ENCODE results near the gene HES4.
"Not testable (repeated sequence)": the region's sequence is repeated elsewhere in the genome, so short reads cannot be mapped to it uniquely, and the experiment has no call there.

The HES4 gene

DNA sequence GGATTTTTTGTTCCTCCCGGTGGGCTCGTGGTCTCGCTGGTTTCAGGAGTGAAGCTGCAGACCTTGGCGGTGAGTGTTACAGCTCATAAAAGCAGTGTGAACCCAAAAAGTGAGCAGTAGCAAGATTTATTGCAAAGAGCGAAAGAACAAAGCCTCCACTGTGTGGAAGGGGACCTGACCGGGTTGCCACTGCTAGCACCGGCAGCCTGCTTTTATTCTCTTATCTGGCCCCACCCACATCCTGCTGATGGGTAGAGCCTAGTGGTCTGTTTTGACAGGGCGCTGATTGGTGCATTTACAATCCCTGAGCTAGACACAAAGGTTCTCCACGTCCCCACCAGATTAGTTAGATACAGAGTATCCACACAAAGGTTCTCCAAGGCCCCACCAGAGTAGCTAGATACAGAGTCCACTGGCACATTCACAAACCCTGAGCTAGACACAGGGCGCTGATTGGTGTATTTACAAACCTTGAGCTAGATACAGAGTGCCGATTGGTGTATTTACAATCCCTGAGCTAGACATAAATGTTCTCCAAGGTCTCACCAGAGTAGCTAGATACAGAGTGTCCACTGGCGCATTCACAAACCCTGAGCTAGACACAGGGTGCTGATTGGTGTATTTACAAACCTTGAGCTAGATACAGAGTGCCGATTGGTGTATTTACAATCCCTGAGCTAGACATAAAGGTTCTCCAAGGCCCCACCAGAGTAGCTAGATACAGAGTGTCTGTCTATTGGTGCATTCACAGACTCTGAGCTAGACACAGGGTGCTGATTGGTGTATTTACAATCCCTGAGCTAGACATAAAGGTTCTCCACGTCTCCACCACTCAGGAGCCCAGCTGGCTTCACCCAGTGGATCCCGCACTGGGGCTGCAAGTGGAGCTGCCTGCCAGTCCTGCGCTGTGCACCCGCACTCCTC lies 17.8 kb upstream of the HES4 start:
- DNase-seq (ENCODE audit: low spot score): not testable (repeated sequence)

DNA sequence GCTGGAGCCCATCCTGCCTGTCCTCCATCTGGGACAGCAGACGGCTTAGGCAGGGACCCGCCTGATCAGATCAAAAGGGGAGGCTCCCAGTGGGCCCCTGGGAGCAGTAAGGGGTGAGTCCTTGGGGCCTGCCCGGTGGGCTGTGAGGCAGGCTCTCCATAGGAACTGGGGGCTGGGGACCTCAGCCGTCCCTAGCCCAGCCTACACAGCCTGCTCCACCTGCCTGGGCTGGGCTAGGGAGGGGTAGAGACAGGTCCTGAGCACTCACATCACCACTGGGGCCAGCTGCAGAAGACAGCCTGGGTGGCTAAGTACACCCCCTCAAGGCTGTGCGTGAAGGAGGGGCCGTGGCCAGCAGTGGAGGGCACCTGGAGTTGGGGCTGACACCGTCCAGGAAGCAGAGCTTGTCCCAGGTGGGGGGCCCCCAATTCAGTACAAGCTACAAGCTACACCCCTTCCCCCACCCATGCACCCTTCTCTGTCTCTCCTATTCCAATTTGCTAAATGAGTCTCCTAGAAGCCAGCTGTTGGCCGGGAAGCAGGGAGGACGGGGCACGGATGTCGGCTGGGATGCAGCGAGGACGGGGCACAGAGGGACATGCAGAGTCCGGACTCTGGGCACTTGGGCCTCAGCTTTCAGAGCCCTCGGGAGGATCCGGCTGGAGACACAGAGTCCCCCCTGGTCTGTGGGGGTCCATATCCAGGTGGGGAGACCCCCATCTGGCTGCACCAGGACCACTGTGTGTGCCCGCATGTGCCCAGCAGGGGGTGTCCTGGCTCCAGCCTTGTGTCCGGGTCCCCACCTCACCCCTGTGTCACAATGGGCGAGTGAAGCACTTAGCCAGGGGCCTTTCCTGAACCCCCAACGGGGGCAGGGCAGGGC lies 15.1 kb upstream of the HES4 start:
- peak; percentile 55 for DNase-seq (ENCODE audit: low spot score)

DNA sequence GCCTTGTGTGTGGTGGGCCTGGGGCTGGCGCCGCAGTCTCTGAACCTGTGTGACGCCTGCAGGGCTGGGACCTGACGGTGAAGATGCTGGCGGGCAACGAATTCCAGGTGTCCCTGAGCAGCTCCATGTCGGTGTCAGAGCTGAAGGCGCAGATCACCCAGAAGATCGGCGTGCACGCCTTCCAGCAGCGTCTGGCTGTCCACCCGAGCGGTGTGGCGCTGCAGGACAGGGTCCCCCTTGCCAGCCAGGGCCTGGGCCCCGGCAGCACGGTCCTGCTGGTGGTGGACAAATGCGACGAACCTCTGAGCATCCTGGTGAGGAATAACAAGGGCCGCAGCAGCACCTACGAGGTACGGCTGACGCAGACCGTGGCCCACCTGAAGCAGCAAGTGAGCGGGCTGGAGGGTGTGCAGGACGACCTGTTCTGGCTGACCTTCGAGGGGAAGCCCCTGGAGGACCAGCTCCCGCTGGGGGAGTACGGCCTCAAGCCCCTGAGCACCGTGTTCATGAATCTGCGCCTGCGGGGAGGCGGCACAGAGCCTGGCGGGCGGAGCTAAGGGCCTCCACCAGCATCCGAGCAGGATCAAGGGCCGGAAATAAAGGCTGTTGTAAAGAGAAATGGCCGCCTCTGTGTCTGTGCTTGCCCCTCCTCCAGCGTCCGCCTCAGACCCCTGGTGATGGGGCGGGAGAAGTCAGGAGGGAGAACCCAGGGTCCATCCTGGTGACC lies 14.2 kb upstream of the HES4 start:
- DNase-seq (ENCODE audit: low spot score): no peak

DNA sequence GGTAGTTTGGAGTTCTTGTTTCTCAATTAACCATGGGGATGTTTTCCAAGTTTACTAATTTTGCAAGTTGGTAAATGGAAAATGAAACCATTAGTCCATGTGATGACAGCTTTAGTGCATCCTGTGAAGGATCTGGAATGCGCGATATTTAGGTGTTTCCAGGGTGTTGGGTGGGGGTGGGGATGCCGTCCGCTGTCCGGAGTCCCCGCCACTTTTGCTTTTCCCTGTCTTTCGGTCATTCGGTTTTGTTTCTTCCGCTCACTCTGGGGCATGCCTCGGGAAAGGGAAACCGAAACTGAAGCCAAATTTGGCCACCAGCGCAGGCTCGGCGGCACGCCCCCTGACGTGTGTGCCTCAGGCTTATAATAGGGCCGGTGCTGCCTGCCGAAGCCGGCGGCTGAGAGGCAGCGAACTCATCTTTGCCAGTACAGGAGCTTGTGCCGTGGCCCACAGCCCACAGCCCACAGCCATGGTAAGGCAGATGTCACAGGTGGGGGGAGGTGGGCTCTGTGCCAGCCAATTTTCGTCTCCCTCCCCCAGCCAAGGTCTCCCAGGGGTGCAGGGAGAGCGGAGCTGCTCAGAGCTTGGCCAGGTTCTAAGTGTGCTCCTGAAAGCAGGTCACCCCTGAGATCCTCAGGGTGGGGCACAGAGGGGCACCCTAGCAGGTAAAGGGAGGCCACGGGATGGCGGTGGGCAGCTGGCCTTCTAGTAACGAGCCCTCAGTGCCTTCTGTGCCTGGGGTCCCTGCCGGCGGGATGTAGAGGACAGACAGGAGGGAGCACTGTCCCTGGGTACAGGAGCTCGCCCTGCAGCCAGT lies 13.4 kb upstream of the HES4 start, which contains the start of gene ISG15:
TSS of gene ISG15 (plus strand) at position 393 of the 817 bp plus-strand sequence. CDS start at position 470, 77 bp downstream.
- peak; percentile 66 for DNase-seq (ENCODE audit: low spot score)

DNA sequence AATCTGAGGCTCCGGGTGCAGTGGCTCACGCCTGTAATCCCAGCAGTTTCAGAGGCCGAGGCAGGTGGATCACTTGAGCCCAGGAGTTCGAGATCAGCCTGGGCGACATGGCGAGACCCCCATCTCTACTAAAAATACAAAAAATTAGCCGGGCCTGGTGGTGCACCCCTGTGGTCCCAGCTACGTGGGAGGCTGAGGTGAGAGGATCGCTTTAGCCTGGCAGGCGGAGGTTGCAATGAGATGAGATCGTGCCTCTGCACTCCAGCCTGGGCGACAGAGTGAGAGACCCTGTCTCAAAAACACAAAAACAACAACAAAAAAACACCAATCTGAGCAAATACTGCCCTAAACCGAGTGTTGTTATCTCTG lies 12.8 kb upstream of the HES4 start:
- DNase-seq (ENCODE audit: low spot score): not testable (repeated sequence)

DNA sequence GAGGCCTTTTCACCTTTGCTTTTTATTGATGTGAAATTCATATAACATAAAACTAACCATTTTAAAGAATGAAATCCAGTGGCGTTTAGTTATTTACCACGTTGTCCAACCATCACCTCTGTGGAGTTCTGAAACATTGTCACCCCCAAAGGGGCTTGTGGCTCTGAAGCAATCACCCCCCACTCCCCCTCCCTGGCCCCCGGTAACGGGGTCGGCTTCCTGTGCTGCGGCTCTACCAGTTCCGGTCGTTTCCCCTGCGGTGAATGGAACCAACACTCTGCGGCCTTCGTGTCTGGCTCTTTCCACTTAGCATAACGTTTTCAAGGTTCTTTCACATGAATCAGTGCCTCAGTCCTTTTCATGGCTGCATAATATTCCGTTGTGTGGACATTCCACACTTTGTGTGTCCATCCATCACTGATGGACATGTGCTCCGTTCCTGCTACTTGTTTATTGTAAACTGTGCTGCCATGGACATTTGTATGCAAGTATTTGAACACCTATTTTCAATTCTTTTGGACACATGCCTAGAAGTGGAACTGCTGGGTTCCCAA lies 11.6 kb upstream of the HES4 start:
- DNase-seq (ENCODE audit: low spot score): no peak

DNA sequence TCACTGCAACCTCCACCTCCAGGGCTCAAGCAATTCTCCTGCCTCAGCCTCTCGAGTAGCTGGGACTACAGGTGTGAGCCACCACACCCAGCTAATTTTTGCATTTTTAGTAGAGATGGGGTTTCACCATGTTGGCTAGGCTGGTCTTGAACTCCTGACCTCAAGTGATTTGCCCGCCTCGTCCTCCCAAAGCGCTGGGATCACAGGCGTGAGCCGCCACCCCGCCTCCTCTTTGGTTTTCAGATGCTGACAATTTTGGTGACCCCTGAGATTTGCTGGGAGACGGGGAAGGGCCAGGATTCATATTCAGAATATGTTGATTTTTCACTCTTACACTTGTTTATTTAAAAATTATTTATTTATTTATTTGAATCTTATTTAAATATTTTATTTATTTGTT lies 10.2 kb upstream of the HES4 start:
- DNase-seq (ENCODE audit: low spot score): not testable (repeated sequence)

DNA sequence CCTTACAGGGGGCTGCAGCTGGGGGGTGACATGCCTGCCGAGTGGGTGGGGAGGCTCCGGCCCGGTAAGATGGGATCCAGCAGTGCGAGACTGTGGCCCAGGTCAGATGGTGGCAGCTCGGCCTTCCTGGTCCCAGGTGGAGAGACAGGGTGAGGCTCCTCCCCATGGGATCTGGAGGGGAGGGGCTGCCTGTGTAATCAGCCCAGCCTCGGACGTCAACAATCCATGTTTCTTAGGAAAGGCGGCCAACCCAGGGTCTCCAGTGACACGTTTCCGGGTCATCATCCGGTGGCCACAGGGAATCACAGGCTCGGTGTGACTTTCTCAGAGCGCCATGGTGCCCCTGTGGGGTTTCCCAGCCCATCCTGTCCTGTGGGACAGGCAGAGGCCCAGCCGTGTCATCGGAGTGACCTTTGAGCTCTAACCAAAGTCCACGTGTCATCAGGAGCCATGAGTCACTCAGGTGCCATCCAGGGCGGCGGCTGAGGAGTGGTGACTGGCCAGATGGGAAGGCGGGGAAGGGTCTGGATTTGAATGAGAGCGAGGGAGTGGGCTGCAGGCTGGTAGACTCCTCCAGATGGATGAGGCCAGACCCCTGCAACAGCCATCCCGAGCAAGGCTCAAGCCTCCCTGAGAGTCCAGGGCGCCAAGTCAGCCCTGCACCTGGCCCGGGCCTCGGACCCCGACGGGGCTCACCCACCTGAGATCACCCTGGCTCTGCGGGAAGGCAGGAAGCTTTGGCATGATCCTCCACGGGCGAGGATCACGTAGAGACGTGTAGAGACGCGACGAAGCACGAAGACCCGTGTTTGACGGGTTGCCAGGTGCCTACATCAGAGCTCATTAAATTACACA lies 6.6 kb upstream of the HES4 start:
- DNase-seq (ENCODE audit: low spot score): no peak

DNA sequence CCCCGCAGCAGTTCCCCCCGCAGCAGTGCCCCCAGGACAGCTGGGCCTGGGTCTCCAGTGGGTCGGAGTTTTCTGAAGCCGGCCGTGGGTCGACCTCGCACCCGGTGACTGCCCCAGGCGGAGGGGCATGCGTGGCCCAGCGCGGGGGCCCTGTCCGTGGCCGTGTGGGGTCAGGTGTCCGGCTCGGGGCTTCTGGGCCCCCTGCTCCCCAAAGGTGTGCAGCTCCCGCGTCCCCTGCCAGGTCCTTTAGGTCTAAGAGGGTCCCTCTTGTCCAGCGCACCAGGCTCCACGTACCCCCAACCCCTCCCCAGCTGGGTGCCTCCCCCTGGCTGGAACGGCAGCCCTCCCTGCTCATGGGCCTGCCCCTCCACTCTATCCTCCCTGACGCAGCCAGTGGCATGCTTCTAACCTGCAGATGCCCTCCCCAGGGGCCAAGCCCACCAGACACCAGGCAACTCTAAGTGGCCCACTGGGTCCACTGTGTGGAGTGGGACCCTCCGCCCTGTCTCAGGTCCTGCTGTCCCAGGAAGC lies 5.9 kb upstream of the HES4 start:
- DNase-seq (ENCODE audit: low spot score): no peak

DNA sequence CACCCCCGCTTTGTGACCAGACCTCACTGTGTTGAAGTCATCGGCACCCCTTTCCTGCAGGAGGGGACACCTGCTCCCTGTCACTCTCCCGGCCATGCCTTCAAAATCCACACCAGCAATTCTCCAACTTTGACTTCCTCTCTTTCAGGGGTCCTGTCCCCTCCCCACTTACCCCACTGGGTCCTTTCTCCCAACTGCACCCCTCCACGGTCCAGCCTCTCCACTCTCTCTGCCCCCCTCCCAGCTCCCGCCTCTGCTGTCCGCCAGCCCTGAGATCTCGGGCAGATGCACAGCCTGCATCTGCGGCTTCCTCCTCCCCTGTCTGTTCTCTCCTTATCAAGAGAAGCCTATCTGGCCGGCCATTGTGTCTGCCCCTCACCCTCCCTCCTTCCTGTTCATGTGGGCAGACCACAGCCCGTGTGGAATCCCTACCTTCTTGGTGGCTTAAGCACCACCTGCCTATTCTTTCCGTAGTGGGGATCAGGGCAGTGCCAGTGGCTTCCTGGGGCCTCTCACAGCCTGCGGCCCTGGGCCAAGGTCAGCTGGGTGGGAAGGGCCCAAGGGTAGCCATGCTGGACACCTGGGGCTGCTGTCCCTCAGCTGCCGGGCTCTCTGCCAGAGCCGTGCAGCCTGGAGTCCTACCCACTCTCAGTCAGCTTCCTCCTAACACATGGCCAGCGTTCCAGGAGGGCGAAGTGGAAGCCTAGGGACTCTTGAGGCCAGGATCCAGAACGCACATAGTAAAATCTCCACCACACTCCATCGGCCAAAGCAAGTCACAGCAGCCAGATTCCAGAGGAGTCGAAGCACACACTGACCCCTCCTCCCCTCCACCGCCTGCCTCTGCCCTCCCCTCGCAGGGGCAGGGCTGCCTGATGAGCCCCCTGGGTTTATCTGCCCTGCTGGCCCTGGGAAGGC lies 5.1 kb upstream of the HES4 start:
- DNase-seq (ENCODE audit: low spot score): no peak

DNA sequence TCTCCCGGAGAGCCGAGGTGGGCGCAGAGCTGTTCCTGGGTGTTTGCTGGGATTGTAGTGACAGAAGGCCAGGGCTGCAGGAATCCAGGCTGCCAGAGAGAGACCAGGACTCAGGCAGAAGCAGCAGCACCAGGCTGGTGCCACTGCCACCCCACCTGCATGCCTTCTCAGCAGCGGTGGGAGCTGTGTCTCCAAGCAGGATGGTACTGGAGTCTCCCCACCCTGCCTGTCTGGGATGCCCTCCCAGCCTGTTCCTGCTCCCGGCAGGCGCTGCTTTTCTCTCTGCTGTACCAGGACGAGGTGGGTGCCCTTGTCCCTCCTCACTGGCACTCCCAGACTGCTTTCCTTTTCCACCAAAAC lies 4.5 kb upstream of the HES4 start:
- DNase-seq (ENCODE audit: low spot score): no peak

DNA sequence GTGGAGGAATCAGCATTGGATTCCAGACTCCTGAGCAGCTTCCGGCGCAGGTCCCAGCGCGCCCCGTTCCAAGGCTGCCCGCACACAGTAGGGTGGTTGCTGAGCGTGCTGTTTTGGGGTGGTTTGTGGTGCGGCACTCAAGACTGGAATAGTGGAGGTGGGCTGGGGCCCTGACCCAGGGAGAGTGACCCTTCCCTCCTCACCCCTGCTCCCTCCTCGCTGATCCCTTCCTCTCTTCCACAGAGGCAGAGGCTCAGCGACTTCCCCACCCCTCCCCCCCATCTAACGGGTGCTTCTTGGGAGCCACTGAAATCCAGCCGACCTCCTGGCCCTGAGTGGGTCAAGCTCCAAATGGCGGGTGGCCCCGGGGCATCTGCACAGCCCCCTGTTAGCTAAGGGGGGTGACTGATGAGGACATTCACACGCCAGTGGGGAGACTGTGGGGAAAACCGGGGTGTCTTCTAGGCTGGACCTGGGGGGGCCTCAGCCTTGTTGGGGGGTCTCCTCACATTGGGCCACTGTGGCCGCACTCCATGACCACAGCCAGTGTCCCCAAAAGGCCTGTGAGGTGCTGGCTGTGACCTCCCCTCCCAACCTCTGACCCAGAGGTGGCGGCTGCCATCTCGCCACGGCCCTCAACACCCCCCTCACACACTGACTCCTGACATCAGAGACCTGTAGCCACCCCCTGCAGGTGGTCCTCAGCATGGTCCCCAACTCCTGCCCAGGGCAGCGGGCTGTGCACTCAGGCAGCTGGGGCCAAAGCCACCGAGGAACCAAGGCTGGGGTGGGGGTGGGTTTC lies 3.9 kb upstream of the HES4 start:
- no peak for DNase-seq (ENCODE audit: low spot score)

DNA sequence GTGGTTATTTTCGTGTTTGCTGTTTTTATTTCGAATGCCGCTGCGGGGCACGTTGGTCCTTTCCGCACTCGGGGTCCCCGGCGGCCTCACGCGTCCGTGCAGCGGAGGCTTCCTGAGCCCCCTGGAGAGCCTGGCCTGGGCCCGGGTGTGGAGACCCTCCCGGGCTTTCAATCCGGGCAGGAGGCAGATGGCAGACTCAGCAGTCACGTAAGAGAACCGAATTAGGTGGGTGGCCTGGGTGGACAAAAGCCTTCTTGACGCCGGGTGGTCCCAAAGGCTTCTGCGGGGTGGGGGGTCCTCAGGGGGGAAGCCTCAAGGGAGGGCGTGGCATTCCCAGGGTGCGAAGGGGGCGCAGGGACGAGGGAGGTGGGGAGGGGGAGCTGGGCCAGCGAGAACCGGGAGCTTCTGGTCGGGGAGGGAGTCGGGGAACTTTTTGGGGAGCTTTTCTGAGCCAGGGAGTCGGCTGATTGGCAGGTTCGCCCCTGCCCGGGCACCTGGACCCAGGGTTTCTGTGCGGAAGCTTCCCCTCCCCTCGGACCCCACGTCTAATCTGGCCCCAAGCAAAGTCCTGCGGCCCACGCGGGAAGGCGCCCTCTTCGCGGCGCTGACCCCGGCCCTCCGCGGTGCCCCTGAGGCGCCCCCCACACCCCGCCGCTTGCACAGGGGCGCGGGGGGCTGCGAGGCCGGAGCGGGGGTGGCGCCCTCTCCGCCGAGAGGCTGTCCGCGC lies 1.3 kb upstream of the HES4 start:
- no peak for DNase-seq (ENCODE audit: low spot score)

DNA sequence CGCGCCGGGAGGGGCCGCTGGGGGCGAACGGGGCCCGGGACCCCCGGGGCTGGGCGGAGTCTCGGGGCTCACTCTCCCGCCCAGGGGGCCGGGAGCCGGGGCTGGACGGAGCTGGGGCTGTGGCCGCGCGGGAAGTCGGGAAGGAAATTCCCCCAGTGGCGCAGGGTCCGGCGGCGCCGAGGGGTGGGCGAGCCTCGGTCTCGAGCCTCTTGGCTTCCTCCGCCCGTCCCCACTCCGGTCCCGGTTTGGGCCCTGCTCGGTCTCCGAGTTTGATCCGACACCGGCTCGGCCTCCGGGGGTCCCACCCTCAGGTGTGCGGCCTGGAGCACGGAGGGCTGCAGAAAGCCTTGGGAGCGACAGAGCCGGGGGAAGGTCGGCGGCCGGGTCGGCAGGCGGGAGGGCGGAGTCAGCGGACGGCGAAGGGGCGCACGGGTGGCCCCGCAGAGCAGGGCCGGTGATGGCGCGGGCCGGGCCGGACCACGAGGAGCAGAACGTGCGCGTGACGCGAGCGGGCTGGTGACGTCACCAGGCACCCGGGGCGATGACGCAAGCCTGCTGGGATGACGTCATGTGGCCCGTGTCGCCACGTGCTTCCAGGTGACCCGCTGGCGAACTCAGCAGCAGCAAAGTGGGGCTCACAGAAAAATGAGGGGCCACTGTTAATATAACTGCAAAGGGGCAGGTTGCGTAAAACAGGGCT lies 610 bp upstream of the HES4 start:
- peak; percentile 91 for DNase-seq (ENCODE audit: low spot score)

DNA sequence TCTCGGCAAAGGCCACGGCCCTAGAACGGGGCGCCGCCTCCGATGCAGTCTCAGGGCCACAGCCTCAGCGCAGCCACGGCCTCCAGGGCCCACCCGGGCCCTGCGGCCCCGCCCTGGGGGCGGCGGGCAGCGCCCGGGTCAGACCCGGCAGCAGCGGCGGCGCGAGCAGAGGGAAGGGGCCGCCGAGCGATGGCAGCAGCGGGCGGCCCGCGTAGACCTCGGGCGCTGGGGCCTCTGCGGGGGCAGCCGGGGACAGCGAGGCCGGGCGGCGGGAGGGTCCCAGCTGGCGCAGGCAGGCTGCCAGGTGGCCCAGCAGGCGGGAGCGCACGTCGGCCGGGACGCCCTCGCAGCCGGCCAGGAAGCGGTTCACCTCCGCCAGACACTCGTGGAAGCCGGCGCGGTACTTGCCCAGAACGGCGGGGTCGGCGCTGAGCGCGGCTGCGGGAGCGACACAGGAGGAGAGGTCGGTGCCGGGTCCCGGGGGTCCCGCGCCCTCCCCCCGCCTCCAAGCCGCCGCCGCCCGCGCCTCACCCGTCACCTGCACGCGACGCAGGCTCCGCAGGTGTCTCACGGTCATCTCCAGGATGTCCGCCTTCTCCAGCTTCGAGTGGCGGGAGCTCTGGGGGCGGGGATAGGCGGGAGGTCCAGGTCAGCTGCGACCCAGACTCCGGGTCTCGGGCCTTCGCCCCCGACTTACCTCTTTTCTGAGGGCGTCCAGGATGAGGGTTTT lies 737 bp downstream of the HES4 start:
- peak; percentile 75 for DNase-seq (ENCODE audit: low spot score)

DNA sequence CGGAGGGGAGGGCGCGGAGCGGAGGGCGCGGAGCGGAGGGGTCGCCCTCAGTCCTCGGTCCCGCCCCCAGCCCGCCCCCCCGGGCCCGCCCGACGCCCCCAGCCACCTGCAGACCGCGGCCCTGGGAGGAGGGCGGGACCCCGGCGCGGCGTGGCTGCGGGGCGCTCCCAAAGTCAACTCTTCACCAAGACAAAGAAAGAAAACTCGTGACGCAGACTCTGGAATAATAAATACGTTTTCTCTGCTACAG lies 1.2 kb downstream of the HES4 start:
- peak; percentile 74 for DNase-seq (ENCODE audit: low spot score)
